DND-41 (cell line): ENCODE data around the gene GRPEL1.
A peak's percentile ranks its signal among the peaks of the same experiment; 100 is the strongest.

Source experiments
- ATAC-seq: fragments of 200-7000 bp; cut with Tn5 transposase; 3 replicates; pipeline ENCODE4 v1.9.1; 2021; ENCODE audit warnings: low read depth; ENCODE audit not compliant: insufficient read depth
- DNase-seq: peaks from one replicate; pipeline ENCODE4 v3.0.0-alpha.2; 2020
- H2AFZ ChIP-seq: 2 replicates; pipeline ENCODE4 v1.6.0; 2012; ENCODE audit warnings: low read depth, low read length
- H3K27ac ChIP-seq: 2 replicates; pipeline ENCODE4 v1.5.1; 2012; ENCODE audit warnings: low read length, inconsistent platforms
- H3K27me3 ChIP-seq: fragments of 200-600 bp; sonication (generic); 2 replicates; pipeline ENCODE4 v1.6.0; 2012; ENCODE audit warnings: low read length, mild to moderate bottlenecking, inconsistent platforms; ENCODE audit not compliant: insufficient read depth, poor library complexity
- H3K36me3 ChIP-seq: 2 replicates; pipeline ENCODE4 v1.5.1; 2012; ENCODE audit warnings: low read length, inconsistent platforms; ENCODE audit not compliant: insufficient read depth
- H3K4me1 ChIP-seq: 2 replicates; pipeline ENCODE4 v1.5.1; 2012; ENCODE audit warnings: mild to moderate bottlenecking, low read length; ENCODE audit not compliant: insufficient read depth
- H3K4me2 ChIP-seq: 2 replicates; pipeline ENCODE4 v1.6.0; 2012; ENCODE audit warnings: mild to moderate bottlenecking, moderate library complexity, low read length, inconsistent platforms; ENCODE audit not compliant: insufficient read depth
- H3K4me3 ChIP-seq, 2 experiments: fragments of 200-600 bp in 1 of 2; shearing (Covaris generic) in 1 of 2; 2 replicates each; pipeline ENCODE4 v1.5.1; 2012 to 2016; ENCODE audit warnings: inconsistent platforms in 2 of 2, low read length in 2 of 2, mild to moderate bottlenecking in 2 of 2, low read depth in 1 of 2, moderate library complexity in 1 of 2
- H3K79me2 ChIP-seq: 2 replicates; pipeline ENCODE4 v1.6.0; 2012; ENCODE audit warnings: low read length, inconsistent platforms; ENCODE audit not compliant: insufficient read depth
- H3K9ac ChIP-seq: 2 replicates; pipeline ENCODE4 v1.6.0; 2012; ENCODE audit warnings: low read depth, mild to moderate bottlenecking, inconsistent platforms, low read length, moderate library complexity
- H3K9me3 ChIP-seq: 2 replicates; pipeline ENCODE4 v1.5.1; 2012; ENCODE audit warnings: low read length, moderate library complexity, mild to moderate bottlenecking, inconsistent platforms; ENCODE audit not compliant: insufficient read depth, severe bottlenecking
- H4K20me1 ChIP-seq: 2 replicates; pipeline ENCODE4 v1.6.0; 2012; ENCODE audit warnings: low read length; ENCODE audit not compliant: insufficient read depth
- EZH2 ChIP-seq: IDR thresholded peaks from 3 replicates; pipeline ENCODE4 v1.6.1; 2012; ENCODE audit warnings: borderline replicate concordance, low read depth, mild to moderate bottlenecking, moderate library complexity, low read length, inconsistent platforms; ENCODE audit not compliant: severe bottlenecking
- TF ChIP-seq, protein P1 (sequence below): IDR thresholded peaks from 2 replicates; pipeline ENCODE4 v1.5.1; 2012; ENCODE audit warnings: borderline replicate concordance, low read length, moderate library complexity, mild to moderate bottlenecking; ENCODE audit not compliant: poor library complexity, severe bottlenecking; ENCODE audit errors: extremely low read depth

The GRPEL1 gene

DNA sequence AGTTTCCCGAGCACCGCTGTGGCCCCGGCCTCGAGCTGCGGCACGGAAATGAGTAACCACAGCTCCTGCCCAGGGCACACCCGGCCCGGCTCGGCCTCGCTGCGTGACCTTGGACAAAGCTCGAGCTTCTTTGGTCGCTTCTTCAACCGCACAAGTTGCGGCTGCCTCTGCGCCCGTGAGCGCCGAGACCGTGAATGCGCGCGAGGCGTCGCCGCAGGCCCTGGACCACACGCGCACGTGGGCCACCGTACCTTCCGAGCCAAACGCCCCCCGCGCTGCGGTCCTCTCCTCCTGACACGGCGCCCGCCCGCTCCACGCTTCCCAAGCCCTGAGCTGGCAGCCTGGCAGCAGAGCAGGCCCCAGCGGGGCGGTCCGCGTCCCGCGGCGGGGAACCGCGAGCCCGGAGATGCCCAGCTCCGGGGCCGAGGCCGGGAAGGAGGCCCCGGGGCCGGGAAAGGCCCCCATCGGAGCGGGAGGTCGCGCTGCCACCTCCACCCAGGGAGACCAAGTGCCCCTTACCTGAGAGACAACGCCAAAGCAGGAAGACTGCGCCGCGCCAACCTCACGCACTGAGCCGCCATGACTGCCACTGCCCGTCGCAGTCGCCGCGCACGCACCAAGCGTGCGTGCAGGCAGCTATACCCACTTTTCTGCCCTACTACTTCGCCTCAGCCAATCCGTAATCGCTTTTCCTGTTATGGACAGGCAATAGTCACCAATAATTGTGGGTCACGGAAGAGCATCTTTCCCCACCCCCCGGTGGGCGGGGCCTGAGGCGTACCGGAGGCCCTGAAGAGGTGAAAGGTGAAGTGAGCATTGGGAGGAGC lies at the start of gene GRPEL1:
TSS of gene GRPEL1 (minus strand) at position 613 of the 827 bp plus-strand sequence. CDS start at position 581, 32 bp downstream.
- peak within 1 kb of the TSS; percentile 69 to 92; a peak in 3 of 4 replicates for H3K4me3 ChIP-seq
- peaks cover 38% of the 10 kb centered on the region for H3K4me1 ChIP-seq
- H2AFZ ChIP-seq, result peak within 1 kb of the TSS; percentile 89
- peak; percentile 100 for DNase-seq
- TF ChIP-seq, protein P1, sequence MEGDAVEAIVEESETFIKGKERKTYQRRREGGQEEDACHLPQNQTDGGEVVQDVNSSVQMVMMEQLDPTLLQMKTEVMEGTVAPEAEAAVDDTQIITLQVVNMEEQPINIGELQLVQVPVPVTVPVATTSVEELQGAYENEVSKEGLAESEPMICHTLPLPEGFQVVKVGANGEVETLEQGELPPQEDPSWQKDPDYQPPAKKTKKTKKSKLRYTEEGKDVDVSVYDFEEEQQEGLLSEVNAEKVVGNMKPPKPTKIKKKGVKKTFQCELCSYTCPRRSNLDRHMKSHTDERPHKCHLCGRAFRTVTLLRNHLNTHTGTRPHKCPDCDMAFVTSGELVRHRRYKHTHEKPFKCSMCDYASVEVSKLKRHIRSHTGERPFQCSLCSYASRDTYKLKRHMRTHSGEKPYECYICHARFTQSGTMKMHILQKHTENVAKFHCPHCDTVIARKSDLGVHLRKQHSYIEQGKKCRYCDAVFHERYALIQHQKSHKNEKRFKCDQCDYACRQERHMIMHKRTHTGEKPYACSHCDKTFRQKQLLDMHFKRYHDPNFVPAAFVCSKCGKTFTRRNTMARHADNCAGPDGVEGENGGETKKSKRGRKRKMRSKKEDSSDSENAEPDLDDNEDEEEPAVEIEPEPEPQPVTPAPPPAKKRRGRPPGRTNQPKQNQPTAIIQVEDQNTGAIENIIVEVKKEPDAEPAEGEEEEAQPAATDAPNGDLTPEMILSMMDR, result no peak
- TF ChIP-seq EZH2, result no peak
- peak within 1 kb of the TSS; percentile 86 for H3K9ac ChIP-seq
- H3K27me3 ChIP-seq, result no peaks in the 10 kb centered on the region
- ATAC-seq, result peak; percentile 95
- H4K20me1 ChIP-seq, result peaks cover 39% of the 10 kb centered on the region
- peak within 1 kb of the TSS; percentile 86 for H3K4me2 ChIP-seq
- H3K36me3 ChIP-seq, result peaks cover 38% of the 10 kb centered on the region
- H3K9me3 ChIP-seq, result no peaks in the 10 kb centered on the region
- peaks cover 49% of the 10 kb centered on the region for H3K79me2 ChIP-seq
- H3K27ac ChIP-seq, result peak within 1 kb of the TSS; percentile 78

DNA sequence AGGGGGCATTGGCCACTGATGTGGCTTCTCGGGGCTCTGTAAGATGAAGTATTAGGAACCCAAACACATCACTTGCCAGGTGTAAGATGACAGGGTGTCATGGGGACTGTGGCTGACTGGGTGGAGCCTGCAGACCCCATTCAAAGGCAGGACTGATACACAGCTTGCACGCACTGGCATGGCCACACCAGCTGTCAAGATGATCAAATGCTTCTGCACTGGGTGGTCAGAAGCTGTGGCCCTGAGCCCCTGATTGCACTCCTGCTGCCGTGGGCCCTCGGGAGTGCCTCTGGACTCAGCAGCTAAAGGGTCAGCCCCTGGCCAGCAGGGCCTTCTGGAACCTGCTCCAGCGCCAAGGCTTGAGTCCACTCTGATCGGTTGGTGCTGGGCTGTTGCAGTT lies 48.8 kb upstream of the GRPEL1 start:
- H2AFZ ChIP-seq, result no peak overlapping the region
- no peaks in the 10 kb centered on the region for H3K4me1 ChIP-seq
- no peak for ATAC-seq
- H3K79me2 ChIP-seq, result no peaks in the 10 kb centered on the region
- H3K27me3 ChIP-seq, result no peaks in the 10 kb centered on the region
- no peak overlapping the region for H3K27ac ChIP-seq
- no peaks in the 10 kb centered on the region for H3K36me3 ChIP-seq
- DNase-seq, result no peak
- H3K4me2 ChIP-seq, result no peak overlapping the region
- H4K20me1 ChIP-seq, result no peaks in the 10 kb centered on the region
- TF ChIP-seq, protein P1, result no peak
- TF ChIP-seq EZH2, result no peak
- no peak overlapping the region for H3K9ac ChIP-seq
- no peaks in the 10 kb centered on the region for H3K9me3 ChIP-seq
- no peak overlapping the region for H3K4me3 ChIP-seq

DNA sequence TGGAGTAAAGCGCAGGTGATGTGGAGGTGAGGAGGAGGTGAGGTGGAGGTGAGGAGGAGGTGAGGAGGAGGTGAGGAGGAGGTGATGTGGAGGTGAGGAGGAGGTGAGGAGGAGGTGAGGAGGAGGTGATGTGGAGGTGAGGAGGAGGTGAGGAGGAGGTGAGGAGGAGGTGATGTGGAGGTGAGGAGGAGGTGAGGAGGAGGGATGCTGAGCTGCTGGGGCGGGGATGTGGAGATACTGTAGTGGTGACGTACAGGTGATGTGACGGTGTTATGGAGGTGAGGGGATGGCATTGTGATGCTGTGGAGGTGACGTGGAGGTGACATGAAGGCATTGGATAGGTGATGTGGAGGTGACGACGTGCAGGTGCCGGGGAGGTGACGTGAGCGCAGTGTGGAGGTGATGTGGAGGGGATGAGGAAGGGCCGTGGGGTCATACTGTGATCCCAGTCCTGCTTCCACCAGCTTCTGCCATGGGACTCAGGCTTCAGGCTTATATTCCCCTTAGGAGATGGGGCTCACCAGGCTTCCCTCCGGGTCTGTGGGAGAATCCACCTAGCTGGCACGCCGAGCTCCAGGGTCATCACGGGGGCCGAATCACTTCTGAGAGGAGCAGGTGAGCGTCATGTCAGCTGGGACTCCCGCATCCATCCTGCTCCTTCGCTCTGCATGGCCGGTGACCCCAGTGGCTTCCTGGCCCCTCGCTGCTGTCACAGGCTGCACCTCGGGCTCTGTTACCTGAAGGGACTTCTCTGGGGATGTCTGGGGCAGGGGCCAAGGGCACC lies 47.9 kb upstream of the GRPEL1 start:
- Histone ChIP-seq H3K27me3 (no peaks in the 10 kb centered on the region), H3K9me3 (no peaks in the 10 kb centered on the region), H3K27ac (no peak overlapping the region), H3K9ac (no peak overlapping the region), H3K36me3 (no peaks in the 10 kb centered on the region), H4K20me1 (no peaks in the 10 kb centered on the region), H2AFZ (no peak overlapping the region), H3K4me2 (no peak overlapping the region), H3K4me3 (no peak overlapping the region), H3K79me2 (no peaks in the 10 kb centered on the region), H3K4me1 (no peaks in the 10 kb centered on the region)
- DNase-seq (no peak), ATAC-seq (no peak)
- TF ChIP-seq, protein P1, result no peak
- no peak for TF ChIP-seq EZH2
